ENCODE results near the gene SH3GL1. TPM values are rescaled to one million over a fixed set of nuclear protein-coding genes. Genes with fewer than 3 reads are reported as not detected.

The SH3GL1 gene
- total RNA-seq, 4 donors from 2014 or later = 48.2 to 67.7 (median 53.0) TPM

- no peak for TF ChIP-seq POLR2A (IDR thresholded peaks at IDR 0.05)
- TF ChIP-seq EP300 (IDR thresholded peaks at IDR 0.05) = no peak
- no peak for TF ChIP-seq CTCF (IDR thresholded peaks at IDR 0.05)
- no peak for TF ChIP-seq POLR2AphosphoS5 (IDR thresholded peaks at IDR 0.05)
- Histone ChIP-seq H3K27me3 (no peaks in the 10 kb centered on the region), H3K27ac (peak overlapping the region in 3 of 4 donors; percentile 87 to 91 (median 87)), H3K4me1 (peaks cover 10 to 100% (median 93%) of the 10 kb centered on the region in 3 donors), H3K4me3 (no peak overlapping the region), H3K36me3 (no peaks in the 10 kb centered on the region), H3K9me3 (no peaks in the 10 kb centered on the region)
- ATAC-seq = no peak
- WGBS, 2 donors (ENCODE audit: low coverage in 1 of 2) = 68 to 80% methylated on average over 4 to 7 of the region's 8 CpGs
These were observed 27.4 kb downstream of the SH3GL1 start for GRCh38 chr19:4373013-4373367.

- peak overlapping the region in 3 of 4 donors; percentile 87 to 91 (median 87) for H3K27ac ChIP-seq
- no peak for ATAC-seq
- H3K4me1 ChIP-seq = peaks cover 10 to 100% (median 97%) of the 10 kb centered on the region in 3 donors
These were observed 28.0 kb downstream of the SH3GL1 start for GRCh38 chr19:4372165-4373012.

GRCh38 chr19:4371247-4372164 lies 28.8 kb downstream of the SH3GL1 start:
- Histone ChIP-seq H3K4me1 (peaks cover 6 to 93% (median 88%) of the 10 kb centered on the region in 3 donors), H3K4me3 (no peak overlapping the region), H3K36me3 (peaks cover 0 to 12% of the 10 kb centered on the region in 2 donors), H3K9me3 (no peaks in the 10 kb centered on the region), H3K27me3 (no peaks in the 10 kb centered on the region), H3K27ac (peak overlapping the region in 3 of 4 donors; percentile 87 to 91 (median 87))
- TF ChIP-seq POLR2A (IDR thresholded peaks at IDR 0.05) (no peak), POLR2AphosphoS5 (IDR thresholded peaks at IDR 0.05) (no peak), CTCF (IDR thresholded peaks at IDR 0.05) (no peak), EP300 (IDR thresholded peaks at IDR 0.05) (no peak)
- no peak for ATAC-seq
- whole genome bisulfite sequencing, 2 donors (ENCODE audit: low coverage in 1 of 2) = 66 to 75% methylated on average over 2 to 11 of the region's 31 CpGs

More at GRCh38 chr19:4372165-4373012, 28.0 kb downstream of the SH3GL1 start:
- Histone ChIP-seq H3K36me3 (peaks cover 0 to 3% of the 10 kb centered on the region in 2 donors), H3K27me3 (no peaks in the 10 kb centered on the region), H3K4me3 (no peak overlapping the region), H3K9me3 (no peaks in the 10 kb centered on the region)
- no peak for TF ChIP-seq CTCF (IDR thresholded peaks at IDR 0.05)
- TF ChIP-seq POLR2AphosphoS5 (IDR thresholded peaks at IDR 0.05) = no peak
- no peak for TF ChIP-seq POLR2A (IDR thresholded peaks at IDR 0.05)
- no peak for TF ChIP-seq EP300 (IDR thresholded peaks at IDR 0.05)
- 67 to 86% methylated on average over 4 to 6 of the region's 22 CpGs for WGBS, 2 donors (ENCODE audit: low coverage in 1 of 2)

GRCh38 chr19:4370418-4371041 lies 29.8 kb downstream of the SH3GL1 start:
- H3K9me3 ChIP-seq = no peaks in the 10 kb centered on the region
- TF ChIP-seq POLR2AphosphoS5 (IDR thresholded peaks at IDR 0.05) = no peak
- no peak for TF ChIP-seq POLR2A (IDR thresholded peaks at IDR 0.05)
- no peak for TF ChIP-seq CTCF (IDR thresholded peaks at IDR 0.05)
- no peak for TF ChIP-seq EP300 (IDR thresholded peaks at IDR 0.05)
- H3K36me3 ChIP-seq = peaks cover 0 to 22% of the 10 kb centered on the region in 2 donors
- H3K4me1 ChIP-seq = peaks cover 3 to 84% (median 79%) of the 10 kb centered on the region in 3 donors
- H3K4me3 ChIP-seq = no peak overlapping the region
- no peak for ATAC-seq
- peak overlapping the region in 3 of 4 donors; percentile 72 to 87 (median 87) for H3K27ac ChIP-seq
- H3K27me3 ChIP-seq = no peaks in the 10 kb centered on the region
- 78% methylated on average over 10 of the region's 15 CpGs; no CpG with 5 or more reads in 1 of the 2 donors for WGBS, 2 donors (ENCODE audit: low coverage in 1 of 2)

Measured in gastroesophageal sphincter (tissue), 4 donors.